DND-41 (cell line): ENCODE measurements around the gene ORC4.

Source experiments
- ATAC-seq: fragments of 200-7000 bp; cut with Tn5 transposase; 3 replicates; pipeline ENCODE4 v1.9.1; 2021; ENCODE audit warnings: low read depth; ENCODE audit not compliant: insufficient read depth
- DNase-seq: peaks from one replicate; pipeline ENCODE4 v3.0.0-alpha.2; 2020
- H2AFZ ChIP-seq: 2 replicates; pipeline ENCODE4 v1.6.0; 2012; ENCODE audit warnings: low read depth, low read length
- H3K27ac ChIP-seq: 2 replicates; pipeline ENCODE4 v1.5.1; 2012; ENCODE audit warnings: low read length, inconsistent platforms
- H3K27me3 ChIP-seq: fragments of 200-600 bp; sonication (generic); 2 replicates; pipeline ENCODE4 v1.6.0; 2012; ENCODE audit warnings: low read length, mild to moderate bottlenecking, inconsistent platforms; ENCODE audit not compliant: insufficient read depth, poor library complexity
- H3K36me3 ChIP-seq: 2 replicates; pipeline ENCODE4 v1.5.1; 2012; ENCODE audit warnings: low read length, inconsistent platforms; ENCODE audit not compliant: insufficient read depth
- H3K4me1 ChIP-seq: 2 replicates; pipeline ENCODE4 v1.5.1; 2012; ENCODE audit warnings: mild to moderate bottlenecking, low read length; ENCODE audit not compliant: insufficient read depth
- H3K4me2 ChIP-seq: 2 replicates; pipeline ENCODE4 v1.6.0; 2012; ENCODE audit warnings: mild to moderate bottlenecking, moderate library complexity, low read length, inconsistent platforms; ENCODE audit not compliant: insufficient read depth
- H3K4me3 ChIP-seq, 2 experiments: fragments of 200-600 bp in 1 of 2; shearing (Covaris generic) in 1 of 2; 2 replicates each; pipeline ENCODE4 v1.5.1; 2012 to 2016; ENCODE audit warnings: inconsistent platforms in 2 of 2, low read length in 2 of 2, mild to moderate bottlenecking in 2 of 2, low read depth in 1 of 2, moderate library complexity in 1 of 2
- H3K79me2 ChIP-seq: 2 replicates; pipeline ENCODE4 v1.6.0; 2012; ENCODE audit warnings: low read length, inconsistent platforms; ENCODE audit not compliant: insufficient read depth
- H3K9ac ChIP-seq: 2 replicates; pipeline ENCODE4 v1.6.0; 2012; ENCODE audit warnings: low read depth, mild to moderate bottlenecking, inconsistent platforms, low read length, moderate library complexity
- H3K9me3 ChIP-seq: 2 replicates; pipeline ENCODE4 v1.5.1; 2012; ENCODE audit warnings: low read length, moderate library complexity, mild to moderate bottlenecking, inconsistent platforms; ENCODE audit not compliant: insufficient read depth, severe bottlenecking
- H4K20me1 ChIP-seq: 2 replicates; pipeline ENCODE4 v1.6.0; 2012; ENCODE audit warnings: low read length; ENCODE audit not compliant: insufficient read depth
- EZH2 ChIP-seq: IDR thresholded peaks from 3 replicates; pipeline ENCODE4 v1.6.1; 2012; ENCODE audit warnings: borderline replicate concordance, low read depth, mild to moderate bottlenecking, moderate library complexity, low read length, inconsistent platforms; ENCODE audit not compliant: severe bottlenecking
- TF ChIP-seq, protein P1 (sequence below): IDR thresholded peaks from 2 replicates; pipeline ENCODE4 v1.5.1; 2012; ENCODE audit warnings: borderline replicate concordance, low read length, moderate library complexity, mild to moderate bottlenecking; ENCODE audit not compliant: poor library complexity, severe bottlenecking; ENCODE audit errors: extremely low read depth

The ORC4 gene

DNA sequence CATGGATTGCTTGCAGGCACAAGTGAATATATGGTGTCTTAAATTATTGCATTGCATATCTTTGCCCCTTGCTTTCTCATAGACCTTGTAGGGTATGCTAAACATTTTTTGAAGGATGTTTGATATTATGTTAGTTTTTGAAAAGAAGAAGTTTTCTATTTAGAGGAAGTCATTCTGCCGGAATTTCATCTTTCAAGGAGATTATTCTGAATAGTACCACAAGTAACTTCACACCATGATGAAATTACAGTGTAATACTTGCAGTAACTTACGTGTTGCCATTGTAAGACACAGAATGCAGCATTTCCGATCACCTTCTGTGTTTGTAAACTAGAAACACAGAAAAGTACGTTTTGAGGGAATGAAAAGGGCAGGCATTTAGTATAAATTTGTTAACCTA lies 103.8 kb downstream of the ORC4 start:
- ATAC-seq (no peak), DNase-seq (no peak)
- no peaks in the 10 kb centered on the region for H3K4me1 ChIP-seq
- H3K36me3 ChIP-seq = no peaks in the 10 kb centered on the region
- no peaks in the 10 kb centered on the region for H3K79me2 ChIP-seq
- no peak overlapping the region for H3K4me2 ChIP-seq
- H3K9me3 ChIP-seq = no peaks in the 10 kb centered on the region
- no peak overlapping the region for H3K4me3 ChIP-seq
- no peaks in the 10 kb centered on the region for H4K20me1 ChIP-seq
- H3K9ac ChIP-seq = no peak overlapping the region
- no peak overlapping the region for H3K27ac ChIP-seq
- TF ChIP-seq, protein P1, sequence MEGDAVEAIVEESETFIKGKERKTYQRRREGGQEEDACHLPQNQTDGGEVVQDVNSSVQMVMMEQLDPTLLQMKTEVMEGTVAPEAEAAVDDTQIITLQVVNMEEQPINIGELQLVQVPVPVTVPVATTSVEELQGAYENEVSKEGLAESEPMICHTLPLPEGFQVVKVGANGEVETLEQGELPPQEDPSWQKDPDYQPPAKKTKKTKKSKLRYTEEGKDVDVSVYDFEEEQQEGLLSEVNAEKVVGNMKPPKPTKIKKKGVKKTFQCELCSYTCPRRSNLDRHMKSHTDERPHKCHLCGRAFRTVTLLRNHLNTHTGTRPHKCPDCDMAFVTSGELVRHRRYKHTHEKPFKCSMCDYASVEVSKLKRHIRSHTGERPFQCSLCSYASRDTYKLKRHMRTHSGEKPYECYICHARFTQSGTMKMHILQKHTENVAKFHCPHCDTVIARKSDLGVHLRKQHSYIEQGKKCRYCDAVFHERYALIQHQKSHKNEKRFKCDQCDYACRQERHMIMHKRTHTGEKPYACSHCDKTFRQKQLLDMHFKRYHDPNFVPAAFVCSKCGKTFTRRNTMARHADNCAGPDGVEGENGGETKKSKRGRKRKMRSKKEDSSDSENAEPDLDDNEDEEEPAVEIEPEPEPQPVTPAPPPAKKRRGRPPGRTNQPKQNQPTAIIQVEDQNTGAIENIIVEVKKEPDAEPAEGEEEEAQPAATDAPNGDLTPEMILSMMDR = no peak
- TF ChIP-seq EZH2 = no peak
- no peaks in the 10 kb centered on the region for H3K27me3 ChIP-seq
- no peak overlapping the region for H2AFZ ChIP-seq

DNA sequence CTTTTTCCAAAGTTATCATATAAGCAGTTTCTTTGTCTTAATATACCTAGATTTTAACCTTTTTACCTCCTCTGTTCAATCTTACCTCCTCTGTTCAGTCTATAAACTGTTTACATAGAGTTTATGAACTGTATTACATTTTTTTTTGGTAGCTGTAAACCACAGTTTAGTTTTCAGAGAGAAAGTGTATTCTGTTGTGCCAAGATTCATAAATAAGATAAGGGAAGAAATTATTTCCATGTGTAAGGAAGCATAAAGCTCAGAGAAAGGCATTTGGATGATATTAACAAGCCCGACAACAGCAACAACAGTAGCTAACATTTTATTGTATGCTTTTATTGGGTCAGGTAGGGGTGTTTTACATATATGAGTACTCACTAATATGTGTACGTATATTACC lies 104.5 kb downstream of the ORC4 start:
- DNase-seq (no peak), ATAC-seq (no peak)
- no peaks in the 10 kb centered on the region for H3K9me3 ChIP-seq
- no peaks in the 10 kb centered on the region for H3K79me2 ChIP-seq
- H3K4me2 ChIP-seq = no peak overlapping the region
- no peaks in the 10 kb centered on the region for H3K27me3 ChIP-seq
- no peaks in the 10 kb centered on the region for H3K4me1 ChIP-seq
- H3K4me3 ChIP-seq = no peak overlapping the region
- no peak overlapping the region for H3K9ac ChIP-seq
- no peak overlapping the region for H2AFZ ChIP-seq
- no peak overlapping the region for H3K27ac ChIP-seq
- no peaks in the 10 kb centered on the region for H3K36me3 ChIP-seq
- TF ChIP-seq, protein P1 = no peak
- no peak for TF ChIP-seq EZH2
- no peaks in the 10 kb centered on the region for H4K20me1 ChIP-seq

DNA sequence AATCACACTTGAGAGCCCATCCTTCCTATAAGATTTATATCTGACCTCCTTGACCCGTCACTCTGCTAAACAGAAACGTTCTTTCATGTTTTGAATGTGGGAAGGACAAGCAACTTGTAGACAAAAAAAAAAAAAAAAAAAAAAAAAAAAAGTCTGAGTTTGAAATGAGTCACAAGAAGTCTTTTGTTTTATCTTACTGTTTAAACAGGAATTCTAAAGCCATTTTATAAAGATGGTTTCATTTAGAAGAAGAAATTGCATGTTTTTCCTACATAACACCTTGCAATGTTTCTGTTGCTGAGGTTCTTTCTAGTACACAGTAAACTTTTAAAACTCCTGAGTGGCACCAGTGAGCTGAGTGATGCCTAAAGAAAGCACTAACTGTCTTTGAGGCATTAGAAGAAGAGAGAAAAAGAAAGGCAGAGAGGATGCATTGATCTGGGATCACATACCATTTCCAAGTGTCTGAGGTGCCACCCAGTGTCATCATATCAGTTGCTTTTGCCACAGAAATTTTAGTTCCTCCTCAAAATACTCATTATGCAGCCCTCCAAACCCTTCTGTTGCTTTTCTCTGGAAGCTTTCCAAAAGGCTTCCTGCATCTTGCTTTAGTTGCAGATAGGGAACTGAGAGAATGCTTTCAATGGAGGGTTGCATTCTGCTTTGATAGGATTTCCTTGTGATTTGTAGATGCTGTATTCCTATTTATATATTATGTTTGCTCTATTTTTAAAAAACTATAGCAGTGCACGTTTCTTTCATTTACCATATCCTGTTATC lies 106.6 kb downstream of the ORC4 start:
- no peaks in the 10 kb centered on the region for H3K9me3 ChIP-seq
- H4K20me1 ChIP-seq = no peaks in the 10 kb centered on the region
- H3K27me3 ChIP-seq = no peaks in the 10 kb centered on the region
- H3K4me3 ChIP-seq = no peak overlapping the region
- no peak overlapping the region for H2AFZ ChIP-seq
- no peaks in the 10 kb centered on the region for H3K79me2 ChIP-seq
- no peaks in the 10 kb centered on the region for H3K4me1 ChIP-seq
- H3K27ac ChIP-seq = no peak overlapping the region
- H3K9ac ChIP-seq = no peak overlapping the region
- TF ChIP-seq, protein P1 = no peak
- no peak for TF ChIP-seq EZH2
- no peaks in the 10 kb centered on the region for H3K36me3 ChIP-seq
- no peak overlapping the region for H3K4me2 ChIP-seq
- DNase-seq = no peak
- no peak for ATAC-seq
